Upper lobe of left lung (tissue), 4 donors: ENCODE measurements around the gene NBL1.

ENCODE experiments used
- EP300 ChIP-seq, 4 donors: sonication (generic); formaldehyde crosslinking; IDR thresholded peaks; one replicate each; pipeline ENCODE4 v1.5.1; 2017; ENCODE audit warnings: antibody characterized with exemption in 4 of 4, control low read depth in 2 of 4
- POLR2A ChIP-seq, 4 donors: fragments of 450-650 bp; IDR thresholded peaks; one replicate each; pipeline ENCODE4 v1.5.1; 2016 to 2017; ENCODE audit warnings: antibody characterized with exemption in 4 of 4, mild to moderate bottlenecking in 2 of 4
- POLR2AphosphoS5 ChIP-seq, 2 donors: sonication (generic); formaldehyde crosslinking; IDR thresholded peaks; one replicate each; pipeline ENCODE4 v1.5.1; 2017; ENCODE audit warnings: antibody characterized with exemption in 2 of 2
- TF ChIP-seq, protein P1 (sequence below), 6 experiments: fragments of 450-650 bp in 4 of 6; fragments of 200-600 bp in 2 of 6; sonication (generic) in 2 of 6; IDR thresholded peaks; one replicate each; pipeline ENCODE4 v1.5.1; 2016 to 2019; ENCODE audit warnings: antibody characterized with exemption in 6 of 6

DNA sequence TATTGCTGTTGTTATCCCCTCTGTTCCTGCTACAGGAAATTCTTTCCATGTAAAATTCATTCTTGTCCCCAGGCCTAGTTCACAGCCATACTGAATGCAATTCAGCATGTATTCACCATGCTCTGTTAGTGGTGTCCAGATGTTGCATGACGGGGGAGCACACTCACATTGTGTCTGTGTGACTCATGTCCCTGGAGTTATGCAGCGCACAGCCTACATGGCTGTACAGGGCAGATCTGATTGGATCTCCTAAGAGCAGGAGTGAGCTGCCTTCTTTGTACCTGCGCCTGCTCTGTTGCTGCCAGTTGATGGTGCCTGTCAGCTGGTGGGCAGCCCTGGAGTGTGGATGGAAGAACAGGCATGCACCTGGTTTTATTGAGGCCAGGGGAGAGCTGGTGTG is 38.1 kb downstream of the NBL1 start:
- TF ChIP-seq POLR2A (IDR thresholded peaks at IDR 0.05) (no peak), POLR2AphosphoS5 (IDR thresholded peaks at IDR 0.05) (no peak), EP300 (IDR thresholded peaks at IDR 0.05) (no peak)
- TF ChIP-seq, protein P1, sequence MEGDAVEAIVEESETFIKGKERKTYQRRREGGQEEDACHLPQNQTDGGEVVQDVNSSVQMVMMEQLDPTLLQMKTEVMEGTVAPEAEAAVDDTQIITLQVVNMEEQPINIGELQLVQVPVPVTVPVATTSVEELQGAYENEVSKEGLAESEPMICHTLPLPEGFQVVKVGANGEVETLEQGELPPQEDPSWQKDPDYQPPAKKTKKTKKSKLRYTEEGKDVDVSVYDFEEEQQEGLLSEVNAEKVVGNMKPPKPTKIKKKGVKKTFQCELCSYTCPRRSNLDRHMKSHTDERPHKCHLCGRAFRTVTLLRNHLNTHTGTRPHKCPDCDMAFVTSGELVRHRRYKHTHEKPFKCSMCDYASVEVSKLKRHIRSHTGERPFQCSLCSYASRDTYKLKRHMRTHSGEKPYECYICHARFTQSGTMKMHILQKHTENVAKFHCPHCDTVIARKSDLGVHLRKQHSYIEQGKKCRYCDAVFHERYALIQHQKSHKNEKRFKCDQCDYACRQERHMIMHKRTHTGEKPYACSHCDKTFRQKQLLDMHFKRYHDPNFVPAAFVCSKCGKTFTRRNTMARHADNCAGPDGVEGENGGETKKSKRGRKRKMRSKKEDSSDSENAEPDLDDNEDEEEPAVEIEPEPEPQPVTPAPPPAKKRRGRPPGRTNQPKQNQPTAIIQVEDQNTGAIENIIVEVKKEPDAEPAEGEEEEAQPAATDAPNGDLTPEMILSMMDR (IDR thresholded peaks at IDR 0.05), result no peak
